AG10803 (cell line): ENCODE data around the gene DRAXIN.
A peak's percentile ranks its signal among the peaks of the same experiment; 100 is the strongest.

Source experiments
- DNase-seq: peaks from one replicate; pipeline ENCODE4 v3.0.0; 2010; ENCODE audit warnings: low read depth
- H3K4me3 ChIP-seq: 2 replicates; pipeline ENCODE4 v1.5.1; 2011; ENCODE audit warnings: mild to moderate bottlenecking, low read length, control low read depth
- CTCF ChIP-seq: conservative IDR thresholded peaks from 2 replicates; pipeline ENCODE4 v1.5.1; 2011; ENCODE audit warnings: mild to moderate bottlenecking, low read length, control low read depth, inconsistent platforms

The DRAXIN gene

DNA sequence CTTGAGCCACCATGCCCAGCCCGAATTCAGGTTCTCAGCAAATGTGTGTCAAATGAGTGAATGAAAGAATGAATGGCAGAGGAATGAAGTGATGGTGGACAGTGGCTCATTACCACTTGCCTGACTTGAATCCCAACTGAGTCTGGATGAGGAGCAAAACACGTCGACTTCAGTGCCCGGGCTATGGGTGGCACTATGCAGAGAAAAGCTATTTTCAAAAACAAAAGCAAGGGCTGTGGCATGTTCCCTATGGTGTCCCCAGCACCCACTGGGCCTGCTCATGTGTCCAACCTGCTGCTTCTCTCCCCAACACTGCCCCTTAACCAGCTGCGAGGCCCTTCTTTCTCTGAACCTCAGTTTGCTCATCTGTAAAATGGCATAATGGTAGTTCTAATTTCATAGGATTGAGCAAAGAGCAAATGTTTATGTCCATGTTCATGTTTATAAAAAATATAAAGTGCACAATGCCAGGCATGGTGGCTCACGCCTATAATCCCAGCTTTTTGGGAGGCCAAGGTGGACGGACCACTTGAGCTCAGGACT, 6.2 kb upstream of the DRAXIN start:
- no peak for TF ChIP-seq CTCF
- H3K4me3 ChIP-seq: no peak overlapping the region
- DNase-seq: no peak

- no peak for DNase-seq
- H3K4me3 ChIP-seq: no peak overlapping the region
- no peak for TF ChIP-seq CTCF
Measured at GRCh38 chr1:11688506-11688905, 3.0 kb upstream of the DRAXIN start.

DNA sequence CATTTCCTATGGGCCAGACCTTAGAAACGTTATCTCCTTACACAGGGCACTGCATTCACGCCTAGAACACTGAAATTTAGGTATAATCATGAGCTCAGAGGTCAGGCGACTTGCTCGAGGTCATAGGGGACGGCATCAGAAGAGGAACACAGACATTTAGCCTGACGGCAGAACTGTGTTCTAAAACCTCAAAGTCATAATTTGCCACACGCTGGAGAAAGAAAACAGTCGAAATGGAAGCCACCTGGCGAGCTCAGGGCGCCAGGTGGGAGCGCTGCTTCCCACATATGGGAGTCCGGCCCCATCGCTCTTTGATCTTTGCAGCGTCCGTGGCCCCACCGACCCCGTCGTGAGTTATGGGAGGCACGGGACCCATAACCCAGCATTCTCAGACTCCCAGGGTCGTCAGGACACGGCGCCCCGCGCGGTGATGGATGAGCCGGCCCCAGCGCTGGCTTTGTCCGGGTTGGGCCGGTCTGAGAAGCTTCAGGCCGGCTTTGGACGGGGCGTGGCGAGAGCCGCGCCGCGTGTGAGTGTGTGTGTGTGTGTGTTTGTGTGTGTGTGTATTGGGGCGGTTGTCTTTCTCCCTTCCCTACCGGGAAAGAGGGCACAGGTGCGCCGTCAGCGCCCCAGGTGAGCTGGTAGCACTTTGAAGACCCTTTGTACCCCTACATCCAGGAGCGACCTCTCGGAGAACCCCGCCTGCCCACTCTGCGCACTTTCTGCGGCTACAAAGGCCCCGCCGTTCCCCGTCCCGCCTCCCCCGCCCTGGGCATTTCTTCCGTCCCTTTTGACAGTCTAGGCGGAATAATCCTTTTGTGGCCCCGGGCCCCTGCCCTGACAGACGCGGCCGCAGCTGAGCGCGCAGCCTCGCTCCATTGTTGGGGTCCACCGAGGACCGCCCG, 861 bp upstream of the DRAXIN start:
- H3K4me3 ChIP-seq: no peak overlapping the region
- no peak for TF ChIP-seq CTCF
- DNase-seq: no peak

DNA sequence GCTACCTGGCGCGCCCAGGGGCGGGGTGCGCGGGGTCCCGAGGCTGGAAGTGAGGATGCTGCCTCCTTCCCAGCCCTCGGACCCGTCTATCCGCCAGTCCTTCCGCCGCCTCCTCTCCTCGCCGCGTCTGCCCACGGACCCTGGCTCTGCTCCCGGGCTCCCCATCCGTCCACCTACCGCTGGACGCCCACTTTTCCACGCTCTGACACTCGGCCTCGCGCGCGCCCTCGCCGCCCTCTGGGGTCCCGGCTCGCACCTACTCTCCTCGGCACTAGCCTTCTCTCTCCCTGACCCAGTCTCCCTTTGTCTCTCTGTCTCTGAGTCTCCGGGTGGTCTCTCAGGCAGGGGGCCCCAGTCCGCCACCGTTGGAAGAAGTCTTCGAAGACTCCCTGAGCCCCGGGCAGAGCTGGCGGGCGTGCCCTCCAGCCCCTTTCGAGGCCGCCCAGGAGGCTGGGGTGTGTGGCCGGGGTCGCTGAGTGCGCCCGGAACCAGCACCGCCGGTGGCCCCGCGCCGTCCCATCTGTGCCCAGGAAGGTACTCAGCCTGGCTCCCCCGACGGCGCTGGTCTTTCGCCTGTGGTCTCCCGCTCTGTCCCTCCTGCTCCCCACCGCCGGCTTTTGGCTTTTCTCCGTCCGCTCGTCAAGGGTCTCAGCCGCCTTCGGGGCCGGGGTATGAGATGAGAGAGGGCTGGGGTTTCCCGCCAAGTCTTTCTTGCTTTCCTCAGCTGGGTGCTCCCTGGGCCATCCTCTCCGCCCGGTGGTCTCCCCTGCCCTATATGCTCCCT, 610 bp downstream of the DRAXIN start:
- DNase-seq: no peak
- TF ChIP-seq CTCF: no peak
- no peak overlapping the region for H3K4me3 ChIP-seq

DNA sequence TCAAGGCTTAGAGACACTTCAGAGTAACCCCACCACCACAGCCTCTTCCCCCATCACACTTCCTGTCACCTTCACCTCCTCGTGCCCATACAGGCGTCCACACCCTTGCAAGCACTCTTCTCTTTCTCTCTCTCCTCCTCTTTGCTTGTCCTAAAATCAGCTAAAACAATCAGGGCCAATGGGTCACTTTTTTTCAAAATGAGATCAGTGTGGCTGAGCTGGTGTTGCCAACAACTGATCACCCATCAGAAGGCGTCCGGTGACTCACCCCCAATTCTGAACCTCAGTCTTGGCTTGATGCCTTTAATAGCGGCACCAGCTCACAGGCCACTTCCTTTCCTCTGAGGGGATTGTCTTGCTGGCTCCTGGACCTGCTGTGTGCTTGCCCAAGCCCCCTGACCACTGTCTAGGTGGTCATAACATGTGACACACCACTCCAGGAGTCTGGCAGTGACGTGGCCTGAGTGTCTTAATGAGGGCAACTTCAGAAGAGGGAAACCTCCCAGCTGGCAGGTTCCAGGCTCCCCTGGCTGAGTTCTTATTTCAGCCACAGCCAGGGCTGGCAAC, 1.6 kb downstream of the DRAXIN start:
- DNase-seq: peak; percentile 82
- TF ChIP-seq CTCF: no peak
- no peak overlapping the region for H3K4me3 ChIP-seq

DNA sequence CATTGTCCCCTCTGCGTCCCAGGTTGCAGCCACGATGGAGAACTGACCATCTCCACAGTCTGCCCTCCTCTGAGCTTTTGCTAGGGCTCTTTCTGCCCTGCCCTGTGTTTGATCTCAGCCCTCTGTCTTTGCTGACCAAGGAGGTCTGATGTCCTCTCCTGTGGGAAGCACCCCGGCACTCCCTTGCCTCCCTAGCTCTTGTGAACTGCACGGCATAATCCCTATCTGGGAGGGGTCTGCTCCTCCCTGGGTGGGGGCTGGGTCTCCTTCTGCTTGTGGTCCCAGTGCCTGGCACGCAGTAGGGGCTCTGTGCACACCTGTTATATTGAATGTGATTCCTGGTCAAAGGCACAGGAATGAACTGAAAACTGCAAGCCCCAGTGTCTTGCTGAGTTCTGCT, 2.4 kb downstream of the DRAXIN start:
- H3K4me3 ChIP-seq: no peak overlapping the region
- no peak for TF ChIP-seq CTCF
- no peak for DNase-seq
